K562 (cell line): ENCODE measurements around the gene DYRK1A. TPM values are rescaled to one million over a fixed set of nuclear protein-coding genes. Genes with fewer than 3 reads are reported as not detected.

Experiments
- ATF7 ChIP-seq: fragments of 450-650 bp; IDR thresholded peaks from 2 replicates; pipeline ENCODE4 v1.7.1; 2014; ENCODE audit warnings: mild to moderate bottlenecking, moderate library complexity
- CHD2 ChIP-seq: IDR thresholded peaks from 2 replicates; pipeline ENCODE4 v1.6.1; 2011; ENCODE audit warnings: low read depth, low read length
- DIDO1 ChIP-seq: fragments of 450-650 bp; IDR thresholded peaks from 2 replicates; pipeline ENCODE4 v1.6.1; 2016; ENCODE audit warnings: low read depth, missing biosample characterization, missing genetic modification characterization
- EGR1 ChIP-seq: fragments of 450-650 bp; conservative IDR thresholded peaks from 2 replicates; pipeline ENCODE4 v1.6.1; 2017; ENCODE audit warnings: mild to moderate bottlenecking
- ESRRA ChIP-seq: fragments of 450-650 bp; IDR thresholded peaks from 2 replicates; pipeline ENCODE4 v1.6.1; 2014; ENCODE audit warnings: low read depth, mild to moderate bottlenecking, moderate library complexity, borderline replicate concordance
- KDM2B ChIP-seq: fragments of 250-450 bp; sonication (Bioruptor Pico); IDR thresholded peaks from 2 replicates; pipeline ENCODE4 v1.8.0; 2021; ENCODE audit warnings: mild to moderate bottlenecking, moderate library complexity
- MEF2D ChIP-seq: conservative IDR thresholded peaks from 2 replicates; pipeline ENCODE4 v1.6.1; 2016; ENCODE audit warnings: low read depth, missing genetic modification characterization, missing compliant biosample characterization
- PHTF2 ChIP-seq: fragments of 250-450 bp; sonication (Bioruptor Pico); IDR thresholded peaks from 2 replicates; pipeline ENCODE4 v1.5.0; 2021; ENCODE audit warnings: mild to moderate bottlenecking
- RBM25 ChIP-seq: fragments of 200-400 bp; formaldehyde crosslinking; IDR thresholded peaks from 2 replicates; pipeline ENCODE4 v1.6.1; 2018; ENCODE audit warnings: low read length, low read depth, moderate library complexity; ENCODE audit not compliant: severe bottlenecking
- SNRNP70 ChIP-seq: fragments of 200-400 bp; formaldehyde crosslinking; optimal IDR thresholded peaks from 2 replicates; pipeline ENCODE3; 2017; ENCODE audit warnings: low read depth, low read length
- SREBF1 ChIP-seq: fragments of 150-350 bp; IDR thresholded peaks from 2 replicates; pipeline ENCODE4 v1.6.1; 2014; ENCODE audit warnings: antibody characterized with exemption, low read depth, low read length, borderline replicate concordance
- SRF ChIP-seq, 2 experiments: fragments of 250-450, 450-650 bp in 1 of 2; sonication (Bioruptor Pico) in 1 of 2; sonication (generic) in 1 of 2; formaldehyde crosslinking; IDR thresholded peaks; 2 replicates each; pipeline versions ENCODE4 v1.5.0 to v1.5.1; 2020 to 2022; ENCODE audit warnings: mild to moderate bottlenecking in 1 of 2, missing genetic modification reagents in 1 of 2
- ZNF444 ChIP-seq: fragments of 250-450 bp; sonication (Bioruptor Pico); IDR thresholded peaks from 2 replicates; pipeline ENCODE4 v1.4.0; 2020; ENCODE audit warnings: mild to moderate bottlenecking, moderate library complexity
- polyA plus RNA-seq, 8 experiments: library from polyadenylated mRNA; depleted of rRNA in 4 of 8; stranded (reverse) in 5 of 8; unstranded in 3 of 8; fragments of >200 nt; fragmentation: Nextera tagmentation in 2 of 8; fragmentation: Illumina TruSeq in 1 of 8; extraction: Ambion mirVana in 2 of 8; extraction: Trizol in 1 of 8; gene quantifications; 2 replicates each; pipeline versions ENCODE4 v1.2.1 to v1.2.3, GENCODE V29; 2011 to 2014; ENCODE audit warnings: inconsistent platforms in 1 of 8, missing spikeins in 1 of 8
- total RNA-seq, 7 experiments: library from RNA; depleted of rRNA in 6 of 7; stranded (reverse); fragments of >200 nt in 6 of 7; fragmentation: Illumina TruSeq in 2 of 7; extraction: Trizol in 2 of 7; gene quantifications; 2 replicates each; pipeline versions ENCODE4 v1.2.1 to v1.2.3, GENCODE V29; 2011 to 2021; ENCODE audit warnings: low replicate concordance in 1 of 7
- TF ChIP-seq, protein P1 (sequence below): sonication (generic); formaldehyde crosslinking; IDR thresholded peaks from 2 replicates; pipeline ENCODE4 v1.8.1; 2023; ENCODE audit warnings: mild to moderate bottlenecking, missing genetic modification reagents, moderate library complexity
- TF ChIP-seq, protein P2 (sequence below): sonication (generic); formaldehyde crosslinking; IDR thresholded peaks from 2 replicates; pipeline ENCODE4 v1.8.0; 2022; ENCODE audit warnings: mild to moderate bottlenecking, missing genetic modification reagents, borderline replicate concordance
- TF ChIP-seq, protein P3 (sequence below), 2 experiments: fragments of 150-350 bp in 1 of 2; IDR thresholded peaks; 2 replicates each; pipeline ENCODE4 v1.6.1; 2012 to 2016; ENCODE audit warnings: low read depth in 2 of 2, low read length in 2 of 2, mild to moderate bottlenecking in 1 of 2, moderate library complexity in 1 of 2
- TF ChIP-seq, protein P4 (sequence below): sonication (generic); formaldehyde crosslinking; IDR thresholded peaks from 2 replicates; pipeline ENCODE4 v1.8.0; 2023; ENCODE audit warnings: missing genetic modification reagents, mild to moderate bottlenecking, borderline replicate concordance

Gene DYRK1A
- total and polyA plus RNA-seq, 9 of the 15 experiments (the other 6 are each of a cell fraction or from before 2014, with no cell fraction given) = 3.7 to 64.8 (median 42.3) TPM

DNA sequence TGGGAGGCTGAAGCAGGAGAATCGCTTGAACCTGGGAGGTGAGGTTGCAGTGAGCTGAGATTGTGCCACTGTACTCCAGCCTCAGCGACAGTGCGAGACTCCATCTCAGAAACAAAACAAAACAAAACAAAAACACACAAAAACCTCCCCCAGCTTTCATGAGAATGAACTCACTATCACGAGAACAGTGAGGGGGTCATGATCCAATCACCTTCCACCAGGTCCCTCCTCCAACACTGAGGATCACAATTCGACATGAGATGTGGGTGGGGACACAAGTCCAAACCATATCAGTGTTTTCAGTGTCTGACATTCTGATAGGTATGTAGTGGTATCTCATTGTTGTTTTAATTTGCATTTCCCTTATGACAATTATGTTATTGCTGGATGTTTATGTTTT is 31.5 kb upstream of the DYRK1A start (continued):
- TF ChIP-seq, protein P1, sequence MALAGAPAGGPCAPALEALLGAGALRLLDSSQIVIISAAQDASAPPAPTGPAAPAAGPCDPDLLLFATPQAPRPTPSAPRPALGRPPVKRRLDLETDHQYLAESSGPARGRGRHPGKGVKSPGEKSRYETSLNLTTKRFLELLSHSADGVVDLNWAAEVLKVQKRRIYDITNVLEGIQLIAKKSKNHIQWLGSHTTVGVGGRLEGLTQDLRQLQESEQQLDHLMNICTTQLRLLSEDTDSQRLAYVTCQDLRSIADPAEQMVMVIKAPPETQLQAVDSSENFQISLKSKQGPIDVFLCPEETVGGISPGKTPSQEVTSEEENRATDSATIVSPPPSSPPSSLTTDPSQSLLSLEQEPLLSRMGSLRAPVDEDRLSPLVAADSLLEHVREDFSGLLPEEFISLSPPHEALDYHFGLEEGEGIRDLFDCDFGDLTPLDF (CRISPR knock-in tag) = no peak
- no peak for TF ChIP-seq SRF (CRISPR knock-in tag; IDR thresholded peaks at IDR 0.05)
- peak; percentile 10 for TF ChIP-seq RBM25
- TF ChIP-seq ESRRA = no peak
- no peak for TF ChIP-seq ZNF444 (CRISPR knock-in tag)
- no peak for TF ChIP-seq KDM2B (CRISPR knock-in tag)
- TF ChIP-seq, protein P2, sequence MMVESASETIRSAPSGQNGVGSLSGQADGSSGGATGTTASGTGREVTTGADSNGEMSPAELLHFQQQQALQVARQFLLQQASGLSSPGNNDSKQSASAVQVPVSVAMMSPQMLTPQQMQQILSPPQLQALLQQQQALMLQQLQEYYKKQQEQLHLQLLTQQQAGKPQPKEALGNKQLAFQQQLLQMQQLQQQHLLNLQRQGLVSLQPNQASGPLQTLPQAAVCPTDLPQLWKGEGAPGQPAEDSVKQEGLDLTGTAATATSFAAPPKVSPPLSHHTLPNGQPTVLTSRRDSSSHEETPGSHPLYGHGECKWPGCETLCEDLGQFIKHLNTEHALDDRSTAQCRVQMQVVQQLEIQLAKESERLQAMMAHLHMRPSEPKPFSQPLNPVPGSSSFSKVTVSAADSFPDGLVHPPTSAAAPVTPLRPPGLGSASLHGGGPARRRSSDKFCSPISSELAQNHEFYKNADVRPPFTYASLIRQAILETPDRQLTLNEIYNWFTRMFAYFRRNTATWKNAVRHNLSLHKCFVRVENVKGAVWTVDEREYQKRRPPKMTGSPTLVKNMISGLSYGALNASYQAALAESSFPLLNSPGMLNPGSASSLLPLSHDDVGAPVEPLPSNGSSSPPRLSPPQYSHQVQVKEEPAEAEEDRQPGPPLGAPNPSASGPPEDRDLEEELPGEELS (CRISPR knock-in tag) = no peak
- no peak for TF ChIP-seq SREBF1
- no peak for TF ChIP-seq EGR1
- TF ChIP-seq MEF2D = no peak
- no peak for TF ChIP-seq DIDO1 (tag)
- TF ChIP-seq SNRNP70 = no peak
- TF ChIP-seq, protein P3, sequence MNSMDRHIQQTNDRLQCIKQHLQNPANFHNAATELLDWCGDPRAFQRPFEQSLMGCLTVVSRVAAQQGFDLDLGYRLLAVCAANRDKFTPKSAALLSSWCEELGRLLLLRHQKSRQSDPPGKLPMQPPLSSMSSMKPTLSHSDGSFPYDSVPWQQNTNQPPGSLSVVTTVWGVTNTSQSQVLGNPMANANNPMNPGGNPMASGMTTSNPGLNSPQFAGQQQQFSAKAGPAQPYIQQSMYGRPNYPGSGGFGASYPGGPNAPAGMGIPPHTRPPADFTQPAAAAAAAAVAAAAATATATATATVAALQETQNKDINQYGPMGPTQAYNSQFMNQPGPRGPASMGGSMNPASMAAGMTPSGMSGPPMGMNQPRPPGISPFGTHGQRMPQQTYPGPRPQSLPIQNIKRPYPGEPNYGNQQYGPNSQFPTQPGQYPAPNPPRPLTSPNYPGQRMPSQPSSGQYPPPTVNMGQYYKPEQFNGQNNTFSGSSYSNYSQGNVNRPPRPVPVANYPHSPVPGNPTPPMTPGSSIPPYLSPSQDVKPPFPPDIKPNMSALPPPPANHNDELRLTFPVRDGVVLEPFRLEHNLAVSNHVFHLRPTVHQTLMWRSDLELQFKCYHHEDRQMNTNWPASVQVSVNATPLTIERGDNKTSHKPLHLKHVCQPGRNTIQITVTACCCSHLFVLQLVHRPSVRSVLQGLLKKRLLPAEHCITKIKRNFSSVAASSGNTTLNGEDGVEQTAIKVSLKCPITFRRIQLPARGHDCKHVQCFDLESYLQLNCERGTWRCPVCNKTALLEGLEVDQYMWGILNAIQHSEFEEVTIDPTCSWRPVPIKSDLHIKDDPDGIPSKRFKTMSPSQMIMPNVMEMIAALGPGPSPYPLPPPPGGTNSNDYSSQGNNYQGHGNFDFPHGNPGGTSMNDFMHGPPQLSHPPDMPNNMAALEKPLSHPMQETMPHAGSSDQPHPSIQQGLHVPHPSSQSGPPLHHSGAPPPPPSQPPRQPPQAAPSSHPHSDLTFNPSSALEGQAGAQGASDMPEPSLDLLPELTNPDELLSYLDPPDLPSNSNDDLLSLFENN (IDR thresholded peaks at IDR 0.05; ENCODE audit: low read depth in 2 of 2, low read length in 2 of 2) = no peak
- TF ChIP-seq CHD2 = peak; percentile 77; the same call in 1 of the 2 replicates
- 0 out of 2 replicates have a peak, but pooled peaks have one; percentile 20 for TF ChIP-seq ATF7
- no peak for TF ChIP-seq PHTF2 (CRISPR knock-in tag)
- TF ChIP-seq, protein P4, sequence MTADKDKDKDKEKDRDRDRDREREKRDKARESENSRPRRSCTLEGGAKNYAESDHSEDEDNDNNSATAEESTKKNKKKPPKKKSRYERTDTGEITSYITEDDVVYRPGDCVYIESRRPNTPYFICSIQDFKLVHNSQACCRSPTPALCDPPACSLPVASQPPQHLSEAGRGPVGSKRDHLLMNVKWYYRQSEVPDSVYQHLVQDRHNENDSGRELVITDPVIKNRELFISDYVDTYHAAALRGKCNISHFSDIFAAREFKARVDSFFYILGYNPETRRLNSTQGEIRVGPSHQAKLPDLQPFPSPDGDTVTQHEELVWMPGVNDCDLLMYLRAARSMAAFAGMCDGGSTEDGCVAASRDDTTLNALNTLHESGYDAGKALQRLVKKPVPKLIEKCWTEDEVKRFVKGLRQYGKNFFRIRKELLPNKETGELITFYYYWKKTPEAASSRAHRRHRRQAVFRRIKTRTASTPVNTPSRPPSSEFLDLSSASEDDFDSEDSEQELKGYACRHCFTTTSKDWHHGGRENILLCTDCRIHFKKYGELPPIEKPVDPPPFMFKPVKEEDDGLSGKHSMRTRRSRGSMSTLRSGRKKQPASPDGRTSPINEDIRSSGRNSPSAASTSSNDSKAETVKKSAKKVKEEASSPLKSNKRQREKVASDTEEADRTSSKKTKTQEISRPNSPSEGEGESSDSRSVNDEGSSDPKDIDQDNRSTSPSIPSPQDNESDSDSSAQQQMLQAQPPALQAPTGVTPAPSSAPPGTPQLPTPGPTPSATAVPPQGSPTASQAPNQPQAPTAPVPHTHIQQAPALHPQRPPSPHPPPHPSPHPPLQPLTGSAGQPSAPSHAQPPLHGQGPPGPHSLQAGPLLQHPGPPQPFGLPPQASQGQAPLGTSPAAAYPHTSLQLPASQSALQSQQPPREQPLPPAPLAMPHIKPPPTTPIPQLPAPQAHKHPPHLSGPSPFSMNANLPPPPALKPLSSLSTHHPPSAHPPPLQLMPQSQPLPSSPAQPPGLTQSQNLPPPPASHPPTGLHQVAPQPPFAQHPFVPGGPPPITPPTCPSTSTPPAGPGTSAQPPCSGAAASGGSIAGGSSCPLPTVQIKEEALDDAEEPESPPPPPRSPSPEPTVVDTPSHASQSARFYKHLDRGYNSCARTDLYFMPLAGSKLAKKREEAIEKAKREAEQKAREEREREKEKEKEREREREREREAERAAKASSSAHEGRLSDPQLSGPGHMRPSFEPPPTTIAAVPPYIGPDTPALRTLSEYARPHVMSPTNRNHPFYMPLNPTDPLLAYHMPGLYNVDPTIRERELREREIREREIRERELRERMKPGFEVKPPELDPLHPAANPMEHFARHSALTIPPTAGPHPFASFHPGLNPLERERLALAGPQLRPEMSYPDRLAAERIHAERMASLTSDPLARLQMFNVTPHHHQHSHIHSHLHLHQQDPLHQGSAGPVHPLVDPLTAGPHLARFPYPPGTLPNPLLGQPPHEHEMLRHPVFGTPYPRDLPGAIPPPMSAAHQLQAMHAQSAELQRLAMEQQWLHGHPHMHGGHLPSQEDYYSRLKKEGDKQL (CRISPR knock-in tag) = no peak
- TF ChIP-seq, all 486 proteins: peak for 14
